GM19193 (cell line): ENCODE measurements around the gene IRX3.

ENCODE experiments used
- POLR2A ChIP-seq: IDR thresholded peaks from 4 replicates; pipeline ENCODE4 v1.6.1; 2011; ENCODE audit not compliant: insufficient read depth, insufficient read length; ENCODE audit errors: extremely low read depth

The IRX3 gene

DNA sequence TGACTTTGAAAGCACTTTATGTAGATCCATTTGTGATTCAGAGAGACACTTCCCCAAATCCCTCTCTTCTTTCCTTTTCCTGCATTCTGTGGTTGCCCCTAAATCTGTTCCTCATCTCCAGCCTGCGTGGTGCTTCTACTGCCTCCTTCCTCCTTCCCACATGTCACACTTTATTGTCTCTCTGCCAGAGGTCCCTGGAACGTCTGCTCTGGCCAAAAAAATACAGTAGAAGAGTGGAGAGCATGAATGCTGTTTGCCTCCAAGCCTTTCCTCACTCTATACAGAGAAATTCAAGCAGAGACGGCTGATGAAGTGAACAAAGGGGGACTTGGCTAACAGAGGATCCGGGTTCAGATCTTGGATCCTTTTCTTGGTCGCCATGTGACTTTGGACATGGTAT is 22.8 kb upstream of the IRX3 start:
- no peak for TF ChIP-seq POLR2A

DNA sequence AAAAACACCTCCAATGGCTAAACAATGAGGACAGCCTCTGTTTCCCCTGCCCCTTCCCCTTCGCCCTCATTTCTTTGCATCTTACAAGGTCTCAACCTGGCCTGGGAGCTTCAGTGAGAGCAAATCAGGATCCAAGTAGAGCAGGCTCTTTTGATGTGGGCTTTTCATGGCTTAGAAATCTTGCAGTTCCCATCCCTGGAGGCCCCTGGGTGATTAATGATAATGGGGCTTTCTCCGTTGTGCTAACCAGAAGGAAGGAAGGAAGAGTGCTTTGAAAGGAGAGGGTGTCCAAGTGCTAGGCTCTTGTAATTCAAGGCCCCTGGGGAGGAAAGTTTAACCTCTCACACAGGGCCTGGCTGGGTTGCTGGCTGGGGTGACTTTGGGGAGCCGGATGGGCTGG is 18.5 kb upstream of the IRX3 start:
- no peak for TF ChIP-seq POLR2A

DNA sequence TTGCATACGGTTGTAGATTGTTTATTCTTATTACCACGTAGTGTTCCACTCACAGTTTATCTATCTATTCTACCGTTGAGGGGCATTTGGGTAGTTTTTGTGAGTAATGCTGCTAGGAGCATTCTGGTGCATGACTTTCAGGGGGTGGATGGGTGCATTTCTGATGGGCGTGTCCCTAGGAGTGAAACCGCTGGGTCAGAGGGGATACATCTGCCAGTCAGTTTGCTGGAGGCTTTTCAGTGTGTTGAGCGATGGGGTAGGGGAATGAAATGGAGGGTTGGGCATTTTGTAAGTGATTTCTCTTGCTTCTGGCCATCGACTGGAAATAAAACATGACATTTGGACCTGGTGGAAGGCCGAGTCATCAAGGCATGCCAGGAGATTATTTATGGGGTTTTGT is 17.0 kb upstream of the IRX3 start:
- TF ChIP-seq POLR2A = no peak

DNA sequence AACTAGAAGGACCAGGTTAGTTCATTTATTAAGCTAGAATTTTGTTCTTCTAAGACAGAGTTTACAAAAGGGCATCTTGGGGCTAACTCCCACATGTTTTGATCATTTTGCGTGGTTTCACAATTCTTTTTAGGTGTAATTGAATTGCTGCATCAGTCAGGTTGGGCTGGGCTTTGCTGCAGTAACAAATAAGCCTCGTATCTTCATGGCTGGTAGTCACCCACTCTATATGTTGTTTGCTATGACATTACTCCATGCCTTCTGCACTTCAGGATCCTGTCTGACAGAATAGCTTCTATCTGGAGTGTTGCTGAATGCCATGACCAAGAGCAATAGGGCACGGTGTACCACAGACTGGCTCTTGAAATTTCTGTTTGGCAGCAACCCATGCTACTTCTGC is 10.6 kb upstream of the IRX3 start:
- TF ChIP-seq POLR2A = no peak

DNA sequence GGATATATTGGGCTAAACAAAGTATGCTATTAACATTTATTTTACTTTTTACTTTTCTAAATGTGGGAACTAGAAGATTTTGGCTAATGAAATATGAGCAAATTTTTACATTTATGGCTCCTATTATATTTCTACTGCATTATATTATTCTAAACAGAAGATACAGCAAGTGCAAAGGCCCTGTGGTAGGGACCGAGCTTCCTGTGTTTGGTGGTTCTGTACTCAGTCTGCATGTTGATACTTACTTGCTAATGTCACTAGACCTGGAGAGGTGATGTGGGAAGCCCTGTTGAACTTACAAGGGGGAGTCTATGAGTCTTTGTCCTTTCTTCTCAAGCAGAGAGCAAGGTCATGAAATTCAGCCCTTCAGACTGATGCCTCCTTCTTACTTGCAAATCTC is 10.0 kb upstream of the IRX3 start:
- no peak for TF ChIP-seq POLR2A

DNA sequence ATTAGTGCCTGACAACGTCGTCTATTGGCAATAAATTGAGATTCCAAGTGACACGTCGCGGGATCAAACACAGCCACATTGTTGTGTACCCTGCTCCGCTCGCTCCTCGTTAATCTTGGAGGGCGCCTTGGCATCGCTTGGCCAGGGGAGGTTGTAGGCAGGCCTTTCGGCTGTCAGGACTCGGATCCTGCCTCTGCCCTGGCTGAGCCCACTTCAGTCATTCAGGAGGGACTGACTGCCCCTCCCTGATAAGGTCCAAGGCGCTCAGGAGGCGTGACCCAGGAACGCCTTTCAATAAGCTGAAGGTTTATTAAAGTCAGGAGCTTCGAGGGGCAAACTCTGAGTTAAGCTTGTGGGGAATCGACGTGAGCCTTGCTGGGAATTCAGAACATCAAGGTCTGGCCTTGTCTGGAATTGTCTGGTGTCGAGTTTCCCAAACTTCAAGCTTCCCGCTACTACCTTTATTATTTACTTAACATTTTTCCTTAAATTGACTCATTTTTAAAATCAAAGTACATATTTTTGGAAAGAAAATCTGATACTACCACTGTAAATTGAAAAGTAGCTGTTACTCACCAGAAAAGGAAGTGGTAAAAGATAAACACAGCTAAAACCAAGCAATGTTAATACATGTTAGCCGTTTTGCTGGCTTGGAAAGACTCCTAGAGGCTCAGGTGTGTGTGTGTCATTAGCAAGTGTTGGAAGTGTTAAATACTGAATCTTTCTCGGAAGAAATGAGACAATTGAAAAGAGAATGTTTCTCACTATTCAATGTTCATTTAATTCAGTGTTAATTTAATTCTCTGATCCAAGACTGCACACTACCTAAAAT is 5.3 kb upstream of the IRX3 start:
- no peak for TF ChIP-seq POLR2A

DNA sequence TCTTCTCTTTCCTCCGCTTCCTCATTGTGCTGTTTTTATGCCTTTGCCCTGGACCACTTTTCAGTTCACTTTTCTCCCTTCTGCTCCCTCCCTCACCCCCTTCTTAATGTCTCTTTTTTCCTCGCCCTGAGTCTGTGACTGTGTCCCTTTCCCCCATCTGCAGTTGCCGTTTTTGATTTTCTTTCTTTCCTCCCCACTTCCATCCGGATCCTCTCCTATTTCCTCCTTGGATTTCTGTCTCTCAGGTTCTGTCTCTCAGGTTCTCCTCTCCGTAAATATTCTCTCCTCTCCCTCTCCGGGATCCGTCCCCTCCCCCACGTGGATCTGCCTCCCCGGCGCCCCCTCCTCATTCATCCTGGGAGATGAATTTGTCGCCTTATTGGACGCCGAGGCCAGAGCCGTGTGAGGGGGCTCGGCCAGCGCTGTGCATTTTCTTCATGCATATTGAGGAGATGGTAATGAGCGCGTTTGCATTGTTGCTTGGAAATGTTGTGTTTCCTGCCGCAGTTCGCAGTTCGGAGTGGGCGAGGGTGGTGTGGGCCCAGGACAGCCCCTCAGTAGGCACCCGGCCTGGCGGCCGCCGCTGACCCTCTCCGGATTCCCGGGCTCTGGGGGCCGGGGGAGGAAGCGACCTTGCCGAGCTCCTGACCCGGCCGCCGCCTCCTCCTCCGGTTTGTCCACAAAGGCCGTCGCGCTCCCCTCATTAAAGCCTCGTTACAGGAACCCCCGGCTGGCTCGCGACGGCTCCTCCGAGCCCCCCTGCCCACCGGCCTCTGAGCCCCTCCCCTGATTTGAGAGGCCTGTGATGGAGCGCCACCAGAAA is 4.5 kb upstream of the IRX3 start:
- TF ChIP-seq POLR2A = no peak

DNA sequence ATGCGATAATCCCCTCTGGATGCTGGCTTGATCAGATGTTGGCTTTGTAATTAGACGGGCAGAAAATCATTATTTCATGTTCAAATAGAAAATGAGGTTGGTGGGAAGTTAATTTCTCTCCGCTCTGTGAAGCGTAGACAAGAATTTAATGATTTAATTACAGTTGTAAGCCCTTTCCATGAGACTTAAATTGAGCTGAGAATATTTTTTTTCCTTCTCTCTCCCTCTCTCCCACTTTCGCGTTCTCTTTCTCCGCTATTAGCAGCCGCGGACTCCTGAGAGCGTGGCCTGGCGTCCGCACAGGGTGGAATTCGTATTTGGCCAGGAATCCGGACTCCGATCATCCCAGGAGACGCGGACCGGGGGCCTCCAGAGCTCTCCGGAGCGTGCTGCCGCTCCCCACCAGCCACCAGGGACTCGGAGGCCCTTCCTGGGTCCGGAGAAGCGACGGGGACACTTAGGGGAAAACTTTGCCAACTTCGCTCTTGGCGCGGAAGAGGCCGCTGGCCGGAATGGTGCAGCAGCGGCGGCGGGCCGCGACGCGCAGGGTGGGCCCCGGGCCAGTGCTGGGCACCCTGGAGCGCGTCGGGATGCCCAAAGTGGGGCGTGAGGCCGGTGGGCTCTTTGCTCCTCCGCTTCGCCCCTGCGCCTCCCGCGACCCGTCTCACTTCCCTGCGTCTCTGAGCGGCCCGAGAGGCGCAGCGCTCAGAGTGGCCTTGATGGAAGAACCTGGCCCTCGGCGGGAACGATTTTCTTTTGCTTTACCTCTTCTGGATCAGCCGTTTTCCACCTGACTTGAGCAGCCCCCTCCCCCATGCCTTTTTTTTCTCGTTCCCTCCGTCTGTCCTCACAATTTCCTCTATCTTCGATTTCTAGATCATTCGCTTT is 3.6 kb upstream of the IRX3 start:
- TF ChIP-seq POLR2A = no peak

DNA sequence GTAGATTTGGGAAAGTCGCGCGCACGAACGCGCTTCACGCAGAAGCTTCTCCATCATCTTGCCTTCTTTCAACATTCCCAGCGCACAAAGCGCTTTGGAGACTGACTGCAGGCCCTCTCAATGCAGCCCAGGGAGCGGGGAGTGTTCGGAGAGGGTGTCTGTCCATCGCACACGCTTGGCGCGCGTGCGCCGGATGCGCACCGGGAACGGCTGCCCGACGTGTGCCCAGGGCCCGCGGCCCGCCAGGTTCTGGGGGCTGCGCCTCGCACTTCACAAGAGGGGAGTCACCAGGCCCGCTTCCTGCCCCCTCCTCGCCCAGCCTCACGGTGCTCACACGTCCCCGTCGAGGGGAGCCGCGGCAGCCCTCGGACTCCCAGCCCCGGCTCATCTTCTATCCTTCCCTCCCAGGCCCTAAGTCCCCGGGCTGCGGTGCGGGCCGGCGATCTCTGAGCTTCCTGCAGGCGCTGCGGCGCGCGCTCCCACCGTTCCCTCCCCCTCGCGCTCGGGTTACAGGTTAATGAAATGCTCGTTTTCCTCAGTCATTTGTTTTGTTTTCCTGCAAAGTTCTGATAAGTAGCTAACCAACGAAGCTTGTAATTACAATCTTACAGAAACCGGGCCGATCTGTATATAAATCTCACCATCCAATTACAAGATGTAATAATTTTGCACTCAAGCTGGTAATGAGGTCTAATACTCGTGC is 2.8 kb upstream of the IRX3 start:
- no peak for TF ChIP-seq POLR2A

DNA sequence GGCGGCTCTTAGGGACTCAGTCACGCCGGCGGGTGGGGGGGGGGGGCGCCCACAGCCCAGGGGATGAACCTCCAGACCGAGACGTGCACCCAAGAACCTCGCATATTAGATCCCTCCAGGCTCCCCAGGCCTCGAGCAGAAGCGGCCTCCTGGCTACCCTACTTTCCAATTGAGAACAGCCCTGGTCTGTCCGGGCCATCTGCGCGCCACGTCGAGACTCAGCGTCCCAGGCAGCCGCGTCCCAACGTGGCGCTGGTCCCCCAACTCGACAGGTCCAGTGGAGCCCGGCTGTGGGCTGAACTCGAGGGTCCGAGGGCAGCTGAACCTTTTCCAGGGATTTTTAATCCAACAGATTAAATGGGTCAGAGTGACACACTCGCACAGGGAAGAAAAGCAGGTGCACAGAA is 2.3 kb upstream of the IRX3 start:
- no peak for TF ChIP-seq POLR2A

DNA sequence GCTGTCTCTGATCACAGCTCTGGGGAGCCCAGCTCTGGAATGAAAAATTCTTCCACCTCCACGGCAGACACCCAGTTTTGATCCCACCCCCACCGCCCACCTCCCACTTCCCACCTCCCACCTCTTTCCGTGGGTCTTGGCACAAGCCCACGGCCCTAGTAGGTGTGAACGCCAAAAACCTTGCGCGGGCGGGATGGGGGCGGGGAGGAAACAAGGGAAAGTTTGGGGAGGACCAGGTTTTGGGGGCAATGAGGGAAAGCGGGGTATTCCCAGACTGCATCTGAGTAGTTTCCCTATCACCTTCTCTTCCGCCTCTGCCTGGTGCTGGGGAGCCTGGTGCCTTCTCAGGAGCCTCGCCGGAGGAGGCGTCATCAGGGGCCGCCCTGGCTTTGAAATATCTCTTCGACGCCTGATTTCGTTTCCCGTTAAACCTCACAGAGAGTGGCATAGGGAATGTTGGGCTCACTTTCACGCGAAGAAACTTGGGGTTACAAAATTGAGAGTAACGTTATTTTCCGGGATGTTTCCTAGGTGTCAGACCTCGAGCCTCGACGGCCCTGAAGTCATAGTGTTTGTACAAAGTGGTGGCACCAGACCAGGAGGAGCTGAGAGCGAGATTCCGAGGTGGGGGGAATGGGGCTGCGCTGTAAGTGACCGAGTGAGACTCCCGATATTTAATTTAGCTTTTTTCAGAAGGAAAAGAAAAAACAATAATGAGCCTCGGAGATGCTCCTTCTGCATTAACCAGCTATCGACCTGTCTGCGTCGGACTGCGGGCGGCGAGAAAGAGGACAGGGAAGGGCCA is 1.6 kb upstream of the IRX3 start:
- no peak for TF ChIP-seq POLR2A

DNA sequence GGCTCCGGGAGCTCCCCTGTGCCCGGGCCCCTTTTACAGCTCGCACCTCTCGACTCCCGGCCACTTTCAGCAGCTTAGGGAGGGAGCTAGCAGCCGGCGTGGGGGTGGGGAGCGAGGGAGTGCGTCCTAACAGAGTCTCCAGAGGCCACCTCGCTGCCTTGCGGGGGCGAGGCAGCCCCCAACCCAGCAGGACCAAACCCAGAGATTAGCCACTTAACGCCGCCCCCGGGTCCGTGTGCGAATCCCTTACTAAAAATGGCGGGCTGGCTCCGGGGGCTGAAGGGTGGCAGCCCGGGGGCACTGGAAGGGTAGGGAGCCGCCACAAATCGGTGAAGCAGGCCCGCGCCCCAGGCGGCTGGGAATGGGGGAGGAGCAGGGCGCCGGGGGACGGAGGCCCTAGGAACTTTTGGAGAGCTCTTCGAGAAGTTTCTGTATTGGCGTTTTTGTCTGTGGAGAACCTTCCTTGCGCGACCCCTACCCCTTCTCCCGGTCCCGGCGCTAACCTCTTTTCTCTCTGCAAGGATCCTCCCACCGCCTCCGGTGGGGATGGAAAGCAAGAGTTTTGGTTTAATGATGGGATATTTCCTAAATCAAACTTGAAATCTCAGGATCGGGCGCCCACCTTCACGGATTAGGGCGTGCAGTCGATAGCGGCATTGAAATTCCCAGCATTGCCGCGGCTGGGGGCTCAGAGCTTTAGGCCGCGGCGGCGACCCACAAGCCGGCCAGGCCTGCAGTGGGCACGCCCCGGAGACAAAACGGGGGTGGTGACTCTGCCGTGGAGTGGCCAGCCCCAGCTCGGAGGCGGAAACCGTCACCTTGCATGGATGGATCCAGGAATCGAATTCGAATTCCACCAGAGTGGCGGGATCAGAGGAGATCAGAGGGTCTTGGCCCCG is 793 bp upstream of the IRX3 start:
- no peak for TF ChIP-seq POLR2A

DNA sequence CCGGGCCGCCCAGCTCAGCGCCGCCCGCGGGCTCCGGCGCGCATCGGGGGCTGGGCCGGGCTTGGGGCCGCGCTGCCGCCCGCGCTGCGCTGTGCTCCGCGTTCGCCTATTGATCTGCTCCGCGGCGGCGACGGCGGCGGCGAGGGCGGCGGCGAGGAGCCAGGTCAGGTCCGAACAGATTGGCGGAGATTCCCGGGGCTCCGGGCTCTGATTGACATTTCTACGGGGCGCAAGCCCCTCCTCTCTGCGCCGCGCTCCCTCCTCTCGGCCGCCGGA is 559 bp downstream of the IRX3 start:
- no peak for TF ChIP-seq POLR2A
